Omental fat pad (tissue), 4 donors: ENCODE data around the gene ZSCAN20. TPM values are rescaled to one million over a fixed set of nuclear protein-coding genes. Genes with fewer than 3 reads are reported as not detected.
A peak's percentile ranks its signal among the peaks of the same experiment; 100 is the strongest.

Source experiments
- ATAC-seq: fragments of 150-250 bp; one replicate; pipeline ENCODE4 v1.9.1; 2016; ENCODE audit warnings: mild to moderate bottlenecking, moderate library complexity; ENCODE audit not compliant: low FRiP score
- DNase-seq: peaks from one replicate; pipeline ENCODE4 v3.0.0-alpha.2; 2019; ENCODE audit warnings: low spot score
- CTCF ChIP-seq, 3 donors: fragments of 450-650 bp; IDR thresholded peaks; one replicate each; pipeline ENCODE4 v1.5.1; 2016 to 2017; ENCODE audit warnings: antibody characterized with exemption in 3 of 3, mild to moderate bottlenecking in 3 of 3, moderate library complexity in 2 of 3
- total RNA-seq, 4 donors: library from RNA; depleted of rRNA; stranded (reverse); fragments of >200 nt; gene quantifications; one replicate each; pipeline ENCODE4 v1.1.0, GENCODE V29; 2016

The ZSCAN20 gene
- total RNA-seq, 4 donors from 2014 or later = 2.2 to 7.4 (median 3.9) TPM

GRCh38 chr1:33468011-33468410 lies 4.4 kb upstream of the ZSCAN20 start:
- DNase-seq (no peak), ATAC-seq (no peak)
- no peak for TF ChIP-seq CTCF (IDR thresholded peaks at IDR 0.05)

GRCh38 chr1:33468531-33468930 lies 3.9 kb upstream of the ZSCAN20 start:
- no peak for ATAC-seq
- TF ChIP-seq CTCF (IDR thresholded peaks at IDR 0.05) = no peak

GRCh38 chr1:33468967-33469366 lies 3.5 kb upstream of the ZSCAN20 start:
- no peak for TF ChIP-seq CTCF (IDR thresholded peaks at IDR 0.05)
- ATAC-seq = no peak
- no peak for DNase-seq

More at GRCh38 chr1:33468531-33468930, 3.9 kb upstream of the ZSCAN20 start:
- no peak for DNase-seq

- TF ChIP-seq CTCF (IDR thresholded peaks at IDR 0.05) = no peak
- DNase-seq (no peak), ATAC-seq (no peak)
Observed at GRCh38 chr1:33469691-33470090, 2.8 kb upstream of the ZSCAN20 start.

GRCh38 chr1:33470495-33471012 lies 1.9 kb upstream of the ZSCAN20 start:
- DNase-seq = peak; percentile 64
- TF ChIP-seq CTCF (IDR thresholded peaks at IDR 0.05) = peak in 1 of 3 donors; percentile 38
- ATAC-seq = peak; percentile 75

- TF ChIP-seq CTCF (IDR thresholded peaks at IDR 0.05) = no peak
- DNase-seq (no peak), ATAC-seq (no peak)
Observed at GRCh38 chr1:33471416-33471815, 1.0 kb upstream of the ZSCAN20 start.

- no peak for TF ChIP-seq CTCF (IDR thresholded peaks at IDR 0.05)
- ATAC-seq = no peak
Observed at GRCh38 chr1:33473900-33474299, 1.5 kb downstream of the ZSCAN20 start.

More at GRCh38 chr1:33473900-33474299, 1.5 kb downstream of the ZSCAN20 start:
- no peak for DNase-seq
